CD4-positive, alpha-beta T cell treated with Interleukin-10 for 1 hour (primary cell): ENCODE measurements around the gene DDI2.
"Not testable (repeated sequence)": the region's sequence is repeated elsewhere in the genome, so short reads cannot be mapped to it uniquely, and the experiment has no call there.

Experiments
- DNase-seq: peaks from one replicate; pipeline ENCODE4 v3.0.0-alpha.2; 2020

DDI2 gene

GRCh38 chr1:15680561-15681348 lies 63.5 kb downstream of the DDI2 start:
- no peak for DNase-seq

- no peak for DNase-seq
These were observed 64.4 kb downstream of the DDI2 start for GRCh38 chr1:15681349-15682292.

- no peak for DNase-seq
These were observed 65.7 kb downstream of the DDI2 start for GRCh38 chr1:15682936-15683341.

- DNase-seq = no peak
These were observed 66.2 kb downstream of the DDI2 start for GRCh38 chr1:15683345-15684039.

- peak; percentile 60 for DNase-seq
These were observed 66.8 kb downstream of the DDI2 start, which contains the start of gene PLEKHM2 for GRCh38 chr1:15684042-15684461. Gene PLEKHM2 (plus strand): TSS chr1:15684320. CDS start chr1:15684559, 239 bp downstream.

GRCh38 chr1:15684468-15685291 lies 67.4 kb downstream of the DDI2 start:
- DNase-seq = peak; percentile 47

GRCh38 chr1:15685820-15686219 lies 68.6 kb downstream of the DDI2 start:
- no peak for DNase-seq

GRCh38 chr1:15687446-15687845 lies 70.2 kb downstream of the DDI2 start:
- no peak for DNase-seq

GRCh38 chr1:15690317-15690716 lies 73.1 kb downstream of the DDI2 start:
- no peak for DNase-seq

GRCh38 chr1:15691434-15692032 lies 74.3 kb downstream of the DDI2 start:
- no peak for DNase-seq

- DNase-seq = no peak
These were observed 74.9 kb downstream of the DDI2 start for GRCh38 chr1:15692121-15692682.

- DNase-seq = no peak
These were observed 76.1 kb downstream of the DDI2 start for GRCh38 chr1:15693371-15693770.

- DNase-seq = peak; percentile 48
These were observed 79.8 kb downstream of the DDI2 start for GRCh38 chr1:15696956-15697521.

- no peak for DNase-seq
These were observed 80.9 kb downstream of the DDI2 start for GRCh38 chr1:15698201-15698600.

- DNase-seq = not testable (repeated sequence)
These were observed 82.1 kb downstream of the DDI2 start for GRCh38 chr1:15699321-15699720.

GRCh38 chr1:15700508-15700907 lies 83.2 kb downstream of the DDI2 start:
- DNase-seq = no peak

- DNase-seq = no peak
These were observed 84.5 kb downstream of the DDI2 start for GRCh38 chr1:15701784-15702183.

- no peak for DNase-seq
These were observed 85.7 kb downstream of the DDI2 start for GRCh38 chr1:15702722-15703550.

- no peak for DNase-seq
These were observed 86.3 kb downstream of the DDI2 start for GRCh38 chr1:15703562-15703961.
